Esophagus squamous epithelium (tissue), 4 donors: ENCODE results near the gene TMA16.

Experiments used
- CTCF ChIP-seq, 6 experiments: fragments of 450-650 bp in 4 of 6; fragments of 200-600 bp in 2 of 6; sonication (generic) in 2 of 6; IDR thresholded peaks; one replicate each; pipeline ENCODE4 v1.5.1; 2016 to 2019; ENCODE audit warnings: antibody characterized with exemption in 6 of 6, mild to moderate bottlenecking in 4 of 6, moderate library complexity in 4 of 6
- POLR2A ChIP-seq, 4 donors: fragments of 450-650 bp; IDR thresholded peaks; one replicate each; pipeline ENCODE4 v1.6.1; 2017; ENCODE audit warnings: antibody characterized with exemption in 4 of 4, mild to moderate bottlenecking in 4 of 4, moderate library complexity in 3 of 4

- TF ChIP-seq CTCF (IDR thresholded peaks at IDR 0.05): no peak
- no peak for TF ChIP-seq POLR2A (IDR thresholded peaks at IDR 0.05)
Observed at GRCh38 chr4:163528653-163529052, 34.2 kb downstream of the TMA16 start.
